Trophoblast cell (in vitro differentiated cells and primary cell): ENCODE measurements around the gene MRPL55.

Experiments
- DNase-seq, 2 donors: peaks; one replicate each; pipeline ENCODE4 v3.0.0-alpha.2; 2016
- H2AFZ ChIP-seq: 2 replicates; pipeline ENCODE4 v1.6.1; 2013; ENCODE audit warnings: low read length, moderate library complexity, mild to moderate bottlenecking; ENCODE audit not compliant: insufficient read depth, poor library complexity
- H2AK5ac ChIP-seq: 2 replicates; pipeline ENCODE4 v1.6.1; 2013; ENCODE audit warnings: mild to moderate bottlenecking, low read length
- H2BK120ac ChIP-seq: 2 replicates; pipeline ENCODE4 v1.6.1; 2013; ENCODE audit warnings: low read length, mild to moderate bottlenecking, moderate library complexity; ENCODE audit not compliant: insufficient read depth, poor library complexity
- H2BK12ac ChIP-seq: 2 replicates; pipeline ENCODE4 v1.6.1; 2013; ENCODE audit warnings: mild to moderate bottlenecking, low read length, moderate library complexity
- H2BK5ac ChIP-seq: 2 replicates; pipeline ENCODE4 v1.6.1; 2013; ENCODE audit warnings: low read length, low read depth, moderate library complexity, mild to moderate bottlenecking; ENCODE audit not compliant: poor library complexity
- H3K14ac ChIP-seq: 2 replicates; pipeline ENCODE4 v1.6.1; 2013; ENCODE audit warnings: mild to moderate bottlenecking, low read length
- H3K18ac ChIP-seq: 2 replicates; pipeline ENCODE4 v1.6.1; 2013; ENCODE audit warnings: mild to moderate bottlenecking, low read length
- H3K23ac ChIP-seq: 2 replicates; pipeline ENCODE4 v1.6.1; 2013; ENCODE audit warnings: low read length
- H3K27ac ChIP-seq: 2 replicates; pipeline ENCODE4 v1.5.1; 2013; ENCODE audit warnings: low read depth, mild to moderate bottlenecking, inconsistent platforms, low read length, moderate library complexity
- H3K27me3 ChIP-seq: 2 replicates; pipeline ENCODE4 v1.6.1; 2013; ENCODE audit warnings: inconsistent platforms, mild to moderate bottlenecking, low read length, moderate library complexity; ENCODE audit not compliant: insufficient read depth
- H3K36me3 ChIP-seq, 2 experiments: 1 replicate in 1 of 2; 2 replicates in 1 of 2; pipeline ENCODE4 v1.6.1; 2013; ENCODE audit warnings: low read length in 2 of 2, mild to moderate bottlenecking in 2 of 2, moderate library complexity in 1 of 2; ENCODE audit not compliant: insufficient read depth in 2 of 2, control insufficient read depth in 1 of 2
- H3K4ac ChIP-seq: 2 replicates; pipeline ENCODE4 v1.6.1; 2013; ENCODE audit warnings: low read depth, mild to moderate bottlenecking, low read length, moderate library complexity
- H3K4me1 ChIP-seq, 2 experiments: 1 replicate in 1 of 2; 2 replicates in 1 of 2; pipeline ENCODE4 v1.6.1; 2013; ENCODE audit warnings: low read length in 2 of 2, mild to moderate bottlenecking in 2 of 2, moderate library complexity in 1 of 2; ENCODE audit not compliant: insufficient read depth in 2 of 2, control insufficient read depth in 1 of 2
- H3K4me2 ChIP-seq: 2 replicates; pipeline ENCODE4 v1.6.1; 2013; ENCODE audit warnings: inconsistent platforms, mild to moderate bottlenecking, low read length, moderate library complexity
- H3K4me3 ChIP-seq: 2 replicates; pipeline ENCODE4 v1.5.1; 2013; ENCODE audit warnings: mild to moderate bottlenecking, low read depth, low read length, inconsistent platforms
- H3K79me1 ChIP-seq: one replicate; pipeline ENCODE4 v1.6.1; 2013; ENCODE audit warnings: low read length
- H3K79me2 ChIP-seq: 2 replicates; pipeline ENCODE4 v1.6.1; 2013; ENCODE audit warnings: low read length, mild to moderate bottlenecking; ENCODE audit not compliant: control insufficient read depth, insufficient read depth, poor library complexity
- H3K9ac ChIP-seq: 2 replicates; pipeline ENCODE4 v1.6.1; 2013; ENCODE audit warnings: mild to moderate bottlenecking, low read length
- H3K9me3 ChIP-seq: 2 replicates; pipeline ENCODE4 v1.6.1; 2013; ENCODE audit warnings: low read depth, mild to moderate bottlenecking, control low read depth, inconsistent platforms, low read length; ENCODE audit not compliant: insufficient read depth
- H4K12ac ChIP-seq: 2 replicates; pipeline ENCODE4 v1.6.1; 2013; ENCODE audit warnings: low read depth, mild to moderate bottlenecking, low read length, moderate library complexity
- H4K8ac ChIP-seq: 2 replicates; pipeline ENCODE4 v1.6.1; 2013; ENCODE audit warnings: low read depth, mild to moderate bottlenecking, low read length, moderate library complexity
- H4K91ac ChIP-seq: one replicate; pipeline ENCODE4 v1.6.1; 2013; ENCODE audit warnings: low read depth, mild to moderate bottlenecking, low read length, moderate library complexity
- WGBS: extraction: QIAGEN DNeasy Blood & Tissue Kit; methylation state at CpG from one replicate; pipeline ENCODE4 v1.1.7; 2013; ENCODE audit warnings: missing lambda C conversion rate; ENCODE audit not compliant: insufficient read length, insufficient coverage; ENCODE audit errors: extremely low coverage; 5-methylcytosine and 5-hydroxymethylcytosine counted together

The MRPL55 gene

GRCh38 chr1:228099331-228099732, 9.8 kb downstream of the MRPL55 start:
- Histone ChIP-seq H4K91ac (no peak overlapping the region), H4K8ac (no peak overlapping the region), H3K4me3 (no peak overlapping the region), H3K27me3 (no peaks in the 10 kb centered on the region), H2BK5ac (no peak overlapping the region), H3K4me2 (no peak overlapping the region), H2AFZ (no peak overlapping the region), H3K9ac (no peak overlapping the region), H3K27ac (no peak overlapping the region), H2AK5ac (no peak overlapping the region), H4K12ac (no peak overlapping the region), H3K79me2 (peaks cover 27% of the 10 kb centered on the region), H3K36me3 (peaks cover 47 to 52% of the 10 kb centered on the region in 2 experiments), H3K9me3 (peaks cover 4% of the 10 kb centered on the region), H2BK12ac (no peak overlapping the region), H3K18ac (no peak overlapping the region), H3K79me1 (peaks cover 11% of the 10 kb centered on the region), H3K14ac (no peak overlapping the region), H3K23ac (no peak overlapping the region), H3K4me1 (peaks cover 10 to 11% of the 10 kb centered on the region in 2 experiments), H3K4ac (no peak overlapping the region), H2BK120ac (no peak overlapping the region)
- DNase-seq, result no peak
- WGBS, result no CpG with 5 or more reads among the region's 4 CpGs

DNA sequence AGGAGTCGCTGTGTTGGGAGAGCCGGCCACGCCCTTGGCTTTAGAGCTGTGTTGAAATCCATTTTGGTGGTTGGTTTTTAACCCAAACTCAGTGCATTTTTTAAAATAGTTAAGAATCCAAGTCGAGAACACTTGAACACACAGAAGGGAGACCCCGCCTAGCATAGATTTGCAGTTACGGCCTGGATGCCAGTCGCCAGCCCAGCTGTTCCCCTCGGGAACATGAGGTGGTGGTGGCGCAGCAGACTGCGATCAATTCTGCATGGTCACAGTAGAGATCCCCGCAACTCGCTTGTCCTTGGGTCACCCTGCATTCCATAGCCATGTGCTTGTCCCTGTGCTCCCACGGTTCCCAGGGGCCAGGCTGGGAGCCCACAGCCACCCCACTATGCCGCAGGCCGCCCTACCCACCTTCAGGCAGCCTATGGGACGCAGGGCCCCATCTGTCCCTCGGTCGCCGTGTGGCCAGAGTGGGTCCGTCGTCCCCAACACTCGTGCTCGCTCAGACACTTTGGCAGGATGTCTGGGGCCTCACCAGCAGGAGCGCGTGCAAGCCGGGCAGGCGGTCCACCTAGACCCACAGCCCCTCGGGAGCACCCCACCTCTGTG, 10.7 kb downstream of the MRPL55 start:
- Histone ChIP-seq H3K14ac (no peak overlapping the region), H3K18ac (no peak overlapping the region), H2AFZ (no peak overlapping the region), H3K27me3 (no peaks in the 10 kb centered on the region), H4K12ac (no peak overlapping the region), H2BK12ac (no peak overlapping the region), H4K91ac (no peak overlapping the region), H3K23ac (no peak overlapping the region), H2BK5ac (no peak overlapping the region), H3K79me1 (peaks cover 9% of the 10 kb centered on the region), H3K4ac (peak overlapping the region; percentile 13), H3K9ac (no peak overlapping the region), H2AK5ac (no peak overlapping the region), H3K4me2 (no peak overlapping the region), H3K9me3 (peaks cover 8% of the 10 kb centered on the region), H3K4me3 (no peak overlapping the region), H2BK120ac (no peak overlapping the region), H3K36me3 (peaks cover 51 to 55% of the 10 kb centered on the region in 2 experiments), H3K4me1 (peaks cover 5% of the 10 kb centered on the region in 2 experiments), H3K79me2 (peaks cover 33% of the 10 kb centered on the region), H4K8ac (no peak overlapping the region), H3K27ac (no peak overlapping the region)
- DNase-seq, result no peak
- WGBS, result no CpG with 5 or more reads among the region's 28 CpGs

DNA sequence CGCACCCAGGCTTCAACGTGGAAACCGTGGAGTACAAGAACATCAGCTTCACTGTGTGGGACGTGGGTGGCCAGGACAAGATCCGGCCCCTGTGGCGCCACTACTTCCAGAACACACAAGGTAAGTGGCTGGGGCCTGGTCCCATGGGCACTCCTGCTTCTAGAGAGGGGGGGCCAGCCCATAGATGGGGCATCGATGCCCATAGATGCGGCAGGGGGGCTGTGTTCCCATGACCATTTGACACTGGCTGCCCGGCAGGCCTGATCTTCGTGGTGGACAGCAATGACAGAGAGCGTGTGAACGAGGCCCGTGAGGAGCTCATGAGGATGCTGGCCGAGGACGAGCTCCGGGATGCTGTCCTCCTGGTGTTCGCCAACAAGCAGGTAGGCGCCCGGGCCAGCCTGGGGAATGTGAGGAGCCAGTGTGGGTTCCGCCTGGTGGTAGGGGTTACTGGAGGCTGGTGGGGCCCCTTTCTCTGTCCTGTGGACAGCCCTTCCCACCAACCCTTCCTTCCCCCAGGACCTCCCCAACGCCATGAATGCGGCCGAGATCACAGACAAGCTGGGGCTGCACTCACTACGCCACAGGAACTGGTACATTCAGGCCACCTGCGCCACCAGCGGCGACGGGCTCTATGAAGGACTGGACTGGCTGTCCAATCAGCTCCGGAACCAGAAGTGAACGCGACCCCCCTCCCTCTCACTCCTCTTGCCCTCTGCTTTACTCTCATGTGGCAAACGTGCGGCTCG, 11.6 kb downstream of the MRPL55 start:
- Histone ChIP-seq H2BK120ac (no peak overlapping the region), H2AK5ac (no peak overlapping the region), H3K9me3 (peaks cover 9% of the 10 kb centered on the region), H3K27ac (no peak overlapping the region), H4K12ac (no peak overlapping the region), H4K91ac (no peak overlapping the region), H3K27me3 (no peaks in the 10 kb centered on the region), H3K79me2 (peaks cover 38% of the 10 kb centered on the region), H3K4me3 (no peak overlapping the region), H3K9ac (no peak overlapping the region), H3K4ac (peak overlapping the region; percentile 26), H4K8ac (no peak overlapping the region), H3K18ac (no peak overlapping the region), H3K79me1 (peaks cover 4% of the 10 kb centered on the region), H2BK12ac (no peak overlapping the region), H3K4me1 (peaks cover 13% of the 10 kb centered on the region in 2 experiments), H3K14ac (no peak overlapping the region), H3K4me2 (no peak overlapping the region), H2AFZ (no peak overlapping the region), H3K36me3 (peaks cover 55 to 61% of the 10 kb centered on the region in 2 experiments), H3K23ac (no peak overlapping the region), H2BK5ac (no peak overlapping the region)
- WGBS, result no CpG with 5 or more reads among the region's 34 CpGs
- DNase-seq, result no peak

DNA sequence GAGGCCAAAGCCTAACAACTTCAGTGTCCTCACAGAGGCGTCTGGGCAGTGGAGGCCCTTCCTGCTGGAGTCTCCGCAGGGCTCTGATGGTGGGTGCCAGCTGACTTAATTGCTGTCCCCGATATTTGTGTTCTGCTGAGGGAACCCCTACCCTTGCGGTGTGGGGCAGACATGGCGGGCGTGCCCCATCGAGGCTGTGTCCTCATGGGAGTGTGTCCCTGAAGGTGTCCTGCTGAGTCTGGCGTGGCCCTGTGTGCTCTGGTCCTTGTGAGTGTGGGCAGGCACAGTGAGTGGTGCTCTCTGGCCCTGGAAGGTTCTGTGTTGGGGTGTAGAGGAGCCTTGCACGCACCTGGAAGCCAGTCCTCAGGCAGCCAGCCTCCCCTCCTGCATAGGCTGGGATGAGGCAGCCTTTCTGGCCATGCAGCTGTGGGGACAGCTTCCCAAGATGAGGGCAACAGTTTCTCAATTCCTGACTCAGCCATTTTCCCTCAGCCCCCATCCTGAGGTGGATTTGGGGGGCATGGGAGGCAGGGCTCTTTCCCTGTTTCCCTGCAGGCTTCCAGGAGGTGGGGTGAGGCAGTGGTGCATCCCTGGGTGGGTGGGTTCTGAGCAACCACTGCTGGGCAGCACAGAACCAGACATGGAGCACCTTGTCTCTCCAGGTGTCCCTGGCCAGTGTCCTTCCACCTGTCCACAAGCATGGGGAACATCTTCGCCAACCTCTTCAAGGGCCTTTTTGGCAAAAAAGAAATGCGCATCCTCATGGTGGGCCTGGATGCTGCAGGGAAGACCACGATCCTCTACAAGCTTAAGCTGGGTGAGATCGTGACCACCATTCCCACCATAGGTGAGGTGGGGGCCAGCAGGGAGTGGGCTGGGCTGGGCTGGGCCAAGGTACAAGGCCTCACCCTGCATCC, 12.4 kb downstream of the MRPL55 start:
- Histone ChIP-seq H3K14ac (no peak overlapping the region), H3K23ac (no peak overlapping the region), H3K27me3 (no peaks in the 10 kb centered on the region), H2BK120ac (no peak overlapping the region), H3K79me2 (peaks cover 40% of the 10 kb centered on the region), H3K36me3 (peaks cover 59 to 62% of the 10 kb centered on the region in 2 experiments), H3K4me3 (no peak overlapping the region), H3K79me1 (no peaks in the 10 kb centered on the region), H2AK5ac (no peak overlapping the region), H3K9ac (no peak overlapping the region), H3K18ac (no peak overlapping the region), H3K4me2 (no peak overlapping the region), H4K12ac (no peak overlapping the region), H3K4me1 (peaks cover 13 to 14% of the 10 kb centered on the region in 2 experiments), H2BK12ac (no peak overlapping the region), H3K9me3 (peaks cover 9% of the 10 kb centered on the region), H4K8ac (no peak overlapping the region), H3K4ac (peak overlapping the region; percentile 69), H2AFZ (no peak overlapping the region), H4K91ac (no peak overlapping the region), H3K27ac (no peak overlapping the region), H2BK5ac (no peak overlapping the region)
- WGBS, result no CpG with 5 or more reads among the region's 13 CpGs
- DNase-seq, result no peak
